ENCODE data around the gene ILDR1. TPM values are rescaled to one million over a fixed set of nuclear protein-coding genes. Genes with fewer than 3 reads are reported as not detected.

The ILDR1 gene
- total RNA-seq, 2 experiments from 2014 or later, result not detected

DNA sequence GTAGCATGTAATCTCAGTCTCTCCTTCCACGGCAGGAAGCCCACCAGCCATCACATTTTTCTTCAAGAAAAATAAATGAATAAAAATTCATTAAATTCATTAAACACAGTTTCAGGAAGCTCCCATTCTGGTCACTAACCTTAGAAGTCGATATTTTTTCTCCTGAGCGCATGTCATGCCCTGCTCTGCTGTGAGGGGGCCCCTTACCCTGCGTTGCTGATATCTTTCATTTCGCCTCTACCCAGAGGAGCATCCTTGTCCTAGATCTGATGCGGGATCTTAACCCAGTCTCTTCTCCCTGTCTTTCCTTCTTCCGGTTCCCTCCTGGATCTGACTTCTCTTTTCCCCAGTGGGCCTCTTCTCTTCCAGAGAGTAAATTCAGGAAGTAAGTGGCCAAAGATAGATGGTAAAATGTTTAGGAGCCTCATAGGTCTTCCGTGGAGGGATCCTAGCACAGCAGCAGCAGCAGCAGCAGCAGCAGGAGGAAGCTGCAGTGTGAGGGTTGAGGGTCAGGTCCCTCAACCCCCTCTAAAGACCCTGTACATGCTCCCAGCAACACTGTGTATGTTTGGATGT is 1.4 kb upstream of the ILDR1 start:
- ChIA-PET CTCF (no interaction called here), POLR2A (no interaction called here)

DNA sequence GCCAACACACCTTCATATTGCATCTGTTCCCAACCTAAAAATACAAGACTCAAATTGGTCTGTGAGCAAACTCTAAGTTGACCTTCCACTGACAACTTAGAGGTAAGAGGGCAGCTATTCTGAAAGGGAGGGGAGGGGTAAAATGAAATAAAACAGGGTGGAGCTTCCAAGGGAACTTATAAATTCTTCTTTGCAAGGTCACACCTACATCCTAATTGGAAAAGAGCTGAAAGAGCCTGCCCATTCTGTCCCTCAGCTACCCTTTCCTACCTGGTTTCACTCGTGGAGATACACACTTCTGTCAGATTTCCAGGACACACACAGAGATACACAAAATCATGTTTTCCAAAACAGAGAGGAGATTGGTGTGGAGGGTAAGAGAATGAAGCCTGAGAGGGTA is 1.0 kb downstream of the ILDR1 start:
- CTCF ChIA-PET, result no interaction called here
- POLR2A ChIA-PET, result no interaction called here

DNA sequence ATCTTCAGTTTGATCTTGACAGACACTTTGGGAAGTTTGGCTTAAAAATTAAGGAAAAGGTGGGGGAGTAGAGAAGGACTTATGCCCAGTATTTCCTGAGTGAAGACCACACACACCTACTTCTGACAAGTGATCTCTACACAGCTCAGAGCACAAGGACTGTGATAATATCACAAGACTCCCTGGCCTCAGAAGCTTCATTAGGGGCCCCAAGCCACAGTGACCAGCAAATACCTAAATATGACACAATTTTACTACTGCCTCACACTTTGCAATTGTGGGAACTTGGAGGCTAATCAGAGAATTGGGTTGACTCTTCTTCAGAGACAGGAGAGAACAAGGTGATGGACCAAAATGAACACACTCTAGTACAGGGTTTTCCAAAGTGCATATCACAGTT is 2.6 kb downstream of the ILDR1 start:
- POLR2A ChIA-PET, result no interaction called here
- CTCF ChIA-PET, result no interaction called here

DNA sequence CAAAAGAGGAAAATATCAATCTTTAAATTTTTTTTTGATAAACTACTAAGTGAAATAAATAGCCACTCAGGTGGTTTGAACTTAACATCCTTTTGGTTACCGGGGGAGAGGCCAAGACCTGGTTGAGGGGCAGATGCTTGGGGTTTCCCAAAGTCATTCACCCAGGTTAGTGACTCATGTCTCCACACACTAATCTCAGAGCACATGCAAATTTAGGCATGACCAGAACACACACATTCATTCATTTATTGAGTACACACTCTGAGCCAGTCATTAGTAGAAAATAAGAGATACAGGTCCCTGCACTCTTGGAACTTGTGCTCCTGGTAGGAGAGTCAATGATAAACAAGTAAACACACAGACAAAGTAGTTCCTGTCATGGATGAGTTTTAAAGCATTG is 7.3 kb downstream of the ILDR1 start:
- ChIA-PET POLR2A (no interaction called here), CTCF (no interaction called here)

DNA sequence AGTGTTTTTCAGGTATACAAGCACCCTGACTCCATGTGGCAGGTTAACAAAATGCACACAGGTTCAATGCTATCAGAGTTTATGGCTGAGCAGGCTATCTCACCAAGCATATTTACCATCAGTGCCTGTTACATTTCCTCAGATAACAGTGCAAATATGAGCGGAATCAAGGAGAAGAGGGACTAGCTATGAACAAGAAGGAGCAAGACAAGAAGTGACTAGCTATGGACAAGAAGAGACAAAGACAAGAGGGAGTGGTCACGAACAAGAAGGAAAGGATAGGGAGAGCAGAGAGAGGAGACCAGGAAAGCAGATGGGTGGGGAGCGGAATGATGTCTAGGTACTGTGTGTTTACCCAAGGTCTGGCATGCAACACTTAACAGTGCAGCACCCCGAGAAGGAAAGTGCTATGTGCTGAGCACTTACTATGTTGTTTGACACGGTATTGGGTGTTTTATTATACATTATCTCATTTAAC is 8.6 kb downstream of the ILDR1 start:
- POLR2A ChIA-PET, result no interaction called here
- CTCF ChIA-PET, result no interaction called here

DNA sequence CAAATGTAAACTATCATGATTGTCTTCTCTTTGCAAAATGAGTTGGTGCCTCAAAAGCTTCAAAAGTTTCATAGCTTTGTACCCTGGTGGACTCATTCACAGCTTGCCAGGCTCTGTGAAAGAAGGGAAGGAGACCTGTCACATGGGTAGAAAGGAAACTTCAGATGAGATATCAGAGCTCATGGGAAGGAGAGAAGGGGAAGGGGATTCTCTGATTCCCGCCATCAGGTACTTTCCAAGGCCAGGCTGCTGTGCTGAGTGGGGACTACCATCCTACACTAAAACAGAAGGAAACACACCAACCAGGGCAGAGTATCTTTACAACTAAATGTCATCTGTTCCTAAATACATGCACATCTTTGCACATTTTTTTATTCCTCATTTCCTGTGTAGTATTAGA is 9.2 kb downstream of the ILDR1 start:
- CTCF ChIA-PET, result no interaction called here
- POLR2A ChIA-PET, result no interaction called here

DNA sequence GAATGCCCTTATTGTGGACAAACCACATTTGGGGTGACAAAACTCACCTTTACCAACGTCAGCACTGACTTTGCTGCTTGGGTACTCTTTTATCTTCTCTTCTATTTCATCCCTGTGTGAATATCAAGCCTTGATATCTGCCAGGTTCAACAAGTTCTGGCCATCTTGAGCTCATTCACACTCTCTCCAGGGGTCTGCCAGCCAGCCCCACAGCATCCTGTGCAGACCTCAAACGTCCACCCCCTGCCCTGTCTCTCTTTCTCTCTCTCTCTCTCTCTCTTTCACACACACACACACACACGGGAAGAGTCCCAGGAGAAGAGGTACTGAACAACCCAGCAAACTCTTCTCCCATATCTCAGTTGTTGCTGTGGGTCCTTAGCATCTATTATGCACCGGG is 10.7 kb downstream of the ILDR1 start:
- ChIA-PET CTCF (no interaction called here), POLR2A (no interaction called here)

DNA sequence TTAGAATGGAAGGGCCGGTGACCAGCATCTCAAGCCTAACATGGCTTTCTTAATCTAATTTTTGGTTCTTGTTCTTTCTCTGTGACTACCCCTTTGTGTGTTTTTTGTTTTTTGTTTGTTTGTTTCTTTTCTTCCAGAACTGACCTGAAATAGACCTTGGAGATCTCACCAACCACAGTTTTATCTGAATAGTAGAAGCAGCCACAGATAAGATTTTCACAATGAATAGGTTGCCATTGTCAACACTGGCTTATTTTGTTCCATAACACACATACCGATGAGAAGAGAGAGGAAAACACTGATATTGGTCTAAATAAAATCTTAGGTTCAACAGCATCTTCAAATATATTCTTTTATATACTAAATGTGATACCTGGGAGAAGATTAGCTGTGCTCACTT is 11.5 kb downstream of the ILDR1 start:
- ChIA-PET CTCF (no interaction called here), POLR2A (no interaction called here)

DNA sequence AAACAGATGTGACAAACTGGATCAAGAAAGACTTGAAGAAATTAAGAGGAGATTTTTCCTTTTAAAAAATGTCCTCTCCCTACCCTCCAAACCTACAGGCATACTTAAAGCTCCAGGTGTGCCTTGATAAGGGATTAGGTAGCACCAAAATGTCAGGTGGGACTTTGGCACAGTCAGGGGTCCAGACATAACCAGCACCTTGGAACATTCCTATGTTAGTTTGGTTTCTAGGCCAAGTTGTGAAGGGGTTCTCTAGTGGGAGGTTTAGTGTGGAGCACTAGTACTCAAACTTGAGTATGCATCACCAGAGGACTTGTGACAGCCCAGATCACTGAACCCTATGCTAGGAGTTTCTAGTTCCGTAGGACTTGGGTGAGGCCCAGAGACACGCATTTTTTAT is 13.9 kb downstream of the ILDR1 start:
- ChIA-PET POLR2A (no interaction called here), CTCF (no interaction called here)

DNA sequence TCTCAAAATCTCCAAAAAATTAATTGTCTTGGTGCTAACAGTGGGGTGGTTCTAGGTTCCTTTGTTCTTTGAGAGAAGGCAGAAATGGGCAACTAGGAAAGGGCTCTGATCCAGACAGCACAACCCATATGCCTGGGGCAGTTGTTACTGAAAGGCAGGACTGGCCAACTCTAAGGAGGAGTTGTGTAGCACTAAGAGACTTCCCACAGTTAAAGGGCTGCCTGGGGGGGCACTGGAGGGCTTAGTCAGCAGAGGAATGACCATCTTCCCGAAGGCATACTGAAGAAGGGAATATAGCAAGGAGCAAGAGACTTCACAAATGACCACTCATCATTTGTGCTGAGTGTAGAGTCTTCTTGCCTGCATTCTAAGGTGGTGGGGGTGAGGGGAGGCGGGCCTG is 15.8 kb downstream of the ILDR1 start:
- ChIA-PET POLR2A (no interaction called here), CTCF (interaction anchor here (0.6 kb wide), 1 partner anchor 141 kb away, joined by 3 read pairs; no protein-coding TSS in a partner anchor)

DNA sequence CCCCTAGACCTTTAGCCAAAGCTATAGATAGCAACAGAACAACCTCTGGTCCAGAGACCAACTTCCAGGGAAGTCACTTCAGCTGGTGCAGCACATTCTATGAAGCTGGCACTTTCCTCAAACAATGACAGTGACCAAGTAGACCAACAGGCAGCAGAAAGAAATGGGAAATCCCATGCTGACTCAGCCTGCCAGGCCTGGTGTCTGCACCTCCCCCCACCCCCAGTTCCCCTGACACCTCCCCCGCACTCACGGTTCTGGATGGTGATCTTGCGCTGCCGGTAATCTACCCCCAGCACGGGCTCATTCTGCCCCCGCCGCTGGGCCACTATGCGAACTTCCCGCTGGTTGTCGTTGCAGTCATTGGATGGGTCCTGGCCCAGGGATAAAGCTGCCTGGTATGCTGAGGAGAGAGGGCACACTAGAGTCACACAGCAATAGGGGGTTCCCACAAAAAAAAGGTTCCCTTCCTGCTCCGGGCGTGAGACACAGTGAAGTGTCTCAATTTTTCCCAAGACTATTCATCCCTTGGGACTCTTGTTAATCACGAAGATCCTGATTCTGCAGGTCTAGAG is 17.0 kb downstream of the ILDR1 start:
- ChIA-PET POLR2A (no interaction called here), CTCF (interaction anchor here (1.6 kb wide), 1 partner anchor 10 kb away, joined by 4 read pairs; no protein-coding TSS in a partner anchor)

DNA sequence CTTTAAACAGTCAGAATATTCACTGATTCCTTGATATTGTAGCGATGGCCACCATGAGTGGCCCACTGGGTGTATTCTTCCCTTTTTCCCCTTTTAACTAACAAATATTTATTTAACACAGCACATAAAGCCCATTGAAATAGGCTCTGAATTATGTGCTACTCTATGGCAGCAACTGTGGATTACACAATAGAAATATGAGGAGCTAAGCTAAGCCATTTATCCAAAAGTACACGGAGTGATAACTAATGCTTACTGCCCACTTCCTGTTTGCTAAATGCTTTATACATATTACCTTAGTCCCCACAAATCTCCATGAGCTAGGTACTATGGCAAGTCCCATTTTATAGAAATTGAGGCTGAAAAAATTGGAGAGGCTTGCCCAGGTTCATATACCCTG is 17.9 kb downstream of the ILDR1 start:
- CTCF ChIA-PET, result interaction anchor here (1.6 kb wide), 1 partner anchor 9 kb away, joined by 4 read pairs; no protein-coding TSS in a partner anchor
- POLR2A ChIA-PET, result no interaction called here

DNA sequence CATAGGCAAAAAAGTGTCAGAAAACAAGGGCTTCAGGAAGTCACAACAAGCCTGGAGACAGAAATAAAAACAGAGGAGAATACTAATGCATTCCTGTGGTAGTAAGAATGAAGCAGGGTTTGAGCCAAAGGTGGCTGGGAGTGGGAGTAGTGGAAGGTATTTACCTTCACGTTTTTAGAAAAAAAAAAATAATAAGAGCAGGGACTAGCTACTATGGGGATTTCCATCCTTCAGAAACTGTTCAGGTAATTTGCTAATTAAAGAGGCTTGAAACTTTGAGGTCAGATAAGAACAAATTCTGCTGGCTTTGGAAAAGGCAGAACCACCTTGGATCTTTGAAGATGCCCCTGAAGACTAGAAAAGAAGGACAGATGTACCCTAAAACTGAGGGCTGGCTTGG is 18.4 kb downstream of the ILDR1 start:
- POLR2A ChIA-PET, result no interaction called here
- CTCF ChIA-PET, result interaction anchor here (1.6 kb wide), 1 partner anchor 8 kb away, joined by 4 read pairs; no protein-coding TSS in a partner anchor

DNA sequence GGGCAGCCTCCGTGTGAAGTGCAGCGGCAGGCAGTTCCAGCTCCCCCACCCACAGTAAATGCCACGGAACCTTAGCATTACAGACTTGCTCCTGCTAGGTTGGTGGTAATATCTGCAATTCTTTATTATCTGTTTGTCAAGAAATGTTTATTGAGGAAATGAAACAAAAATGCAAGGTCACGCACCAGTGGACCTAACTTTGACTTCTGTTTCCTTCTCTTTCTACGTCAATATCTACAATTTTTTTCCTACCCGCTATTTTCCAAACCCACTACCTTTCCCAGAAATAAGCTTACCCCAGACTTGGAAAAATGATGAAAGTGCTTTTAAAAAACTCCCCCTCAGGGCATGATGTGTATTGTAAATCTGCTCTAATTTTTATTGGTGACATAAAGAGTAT is 18.9 kb downstream of the ILDR1 start:
- POLR2A ChIA-PET, result no interaction called here
- CTCF ChIA-PET, result no interaction called here

DNA sequence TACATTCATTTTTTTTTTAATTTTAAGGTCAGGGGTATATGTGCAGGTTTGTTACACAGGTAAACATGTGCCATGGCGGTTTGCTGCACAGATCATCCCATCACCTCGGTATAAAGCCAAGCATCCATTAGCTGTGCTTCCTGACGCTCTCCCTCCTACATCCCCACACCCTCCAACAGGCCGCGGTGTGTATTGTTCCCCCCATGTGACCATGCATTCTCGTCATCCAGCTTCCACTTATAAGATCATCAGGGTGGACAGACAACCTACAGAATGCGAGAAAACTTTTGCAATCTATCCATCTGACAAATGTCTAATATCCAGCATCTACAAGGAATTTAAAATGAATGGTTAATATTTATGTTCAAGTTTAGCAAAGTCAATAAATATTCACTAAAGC is 19.4 kb downstream of the ILDR1 start:
- ChIA-PET CTCF (no interaction called here), POLR2A (no interaction called here)

DNA sequence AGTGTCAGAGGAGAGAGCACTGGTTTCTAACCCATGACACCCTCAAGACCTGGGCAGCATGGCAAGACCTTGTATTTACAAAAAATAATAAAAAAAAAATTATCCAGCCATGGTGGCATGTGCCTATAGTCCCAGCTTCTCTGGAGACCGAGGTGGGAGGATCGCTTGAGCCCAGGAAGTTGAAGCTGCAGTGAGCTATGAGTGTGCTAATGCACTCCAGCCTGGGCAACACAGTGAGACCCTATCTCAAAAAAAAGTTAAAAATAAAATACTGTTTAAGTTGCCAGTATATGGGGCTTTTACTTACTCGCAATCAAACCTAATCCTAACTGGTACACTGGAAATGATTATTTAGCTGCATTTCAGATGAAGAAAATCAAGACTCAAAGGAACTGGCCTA is 20.2 kb downstream of the ILDR1 start:
- CTCF ChIA-PET, result interaction anchor here (0.9 kb wide), 1 partner anchor 33 kb away, joined by 4 read pairs; no protein-coding TSS in a partner anchor
- POLR2A ChIA-PET, result no interaction called here

DNA sequence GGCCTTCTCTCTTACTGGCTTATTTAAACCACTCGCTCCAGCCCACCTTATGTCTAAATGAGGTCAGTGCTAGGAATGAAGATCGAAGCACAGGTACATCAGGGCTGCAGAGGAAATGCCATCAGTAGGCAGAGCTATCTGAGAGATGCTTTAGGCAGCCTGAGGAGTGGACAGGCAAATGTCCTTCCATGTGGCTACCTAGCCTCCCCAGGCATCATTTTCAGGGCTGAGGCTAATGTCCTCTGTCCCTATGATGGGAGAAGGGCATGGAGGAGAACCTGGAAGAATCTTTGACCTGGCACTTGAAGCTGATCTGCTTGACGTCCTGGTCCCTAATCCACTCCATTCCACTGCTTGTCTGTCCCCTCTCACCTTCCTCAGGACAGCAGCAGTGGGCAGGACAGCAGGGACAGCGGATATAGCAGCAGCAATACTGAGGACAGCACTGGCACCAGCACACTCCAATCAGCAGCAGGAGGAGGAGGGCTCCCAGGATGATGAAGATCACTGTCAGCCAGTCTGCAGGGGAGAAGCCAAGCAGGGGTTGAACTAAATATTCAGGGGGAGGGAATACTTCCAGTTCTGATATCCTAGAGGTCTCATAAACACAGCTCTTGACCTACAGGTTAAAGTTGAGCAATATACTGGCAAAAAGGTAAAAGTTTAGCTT is 21.0 kb downstream of the ILDR1 start:
- ChIA-PET CTCF (interaction anchor here (0.9 kb wide), 1 partner anchor 32 kb away, joined by 4 read pairs; no protein-coding TSS in a partner anchor), POLR2A (no interaction called here)

DNA sequence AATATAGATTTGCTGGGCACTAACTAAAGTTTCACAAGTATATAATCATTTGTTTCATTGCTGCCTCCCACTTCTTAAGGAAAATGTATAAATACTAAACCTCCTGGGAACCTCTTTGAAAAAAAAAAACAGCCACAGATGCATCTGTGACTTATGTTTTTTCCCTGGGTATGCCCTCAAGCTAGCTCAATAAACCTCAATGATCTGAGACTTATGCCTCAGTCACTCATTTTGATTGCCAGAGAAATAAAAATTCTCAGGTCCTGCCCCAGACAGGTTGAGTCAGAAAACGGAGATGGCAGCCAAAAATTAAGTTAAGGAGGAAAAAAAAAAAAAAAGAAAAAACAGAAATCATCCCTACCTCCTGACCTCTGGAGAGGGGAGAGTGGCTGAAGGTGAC is 22.1 kb downstream of the ILDR1 start:
- POLR2A ChIA-PET, result no interaction called here
- CTCF ChIA-PET, result interaction anchor here (0.7 kb wide), 1 partner anchor 349 kb away, joined by 3 read pairs; no protein-coding TSS in a partner anchor

DNA sequence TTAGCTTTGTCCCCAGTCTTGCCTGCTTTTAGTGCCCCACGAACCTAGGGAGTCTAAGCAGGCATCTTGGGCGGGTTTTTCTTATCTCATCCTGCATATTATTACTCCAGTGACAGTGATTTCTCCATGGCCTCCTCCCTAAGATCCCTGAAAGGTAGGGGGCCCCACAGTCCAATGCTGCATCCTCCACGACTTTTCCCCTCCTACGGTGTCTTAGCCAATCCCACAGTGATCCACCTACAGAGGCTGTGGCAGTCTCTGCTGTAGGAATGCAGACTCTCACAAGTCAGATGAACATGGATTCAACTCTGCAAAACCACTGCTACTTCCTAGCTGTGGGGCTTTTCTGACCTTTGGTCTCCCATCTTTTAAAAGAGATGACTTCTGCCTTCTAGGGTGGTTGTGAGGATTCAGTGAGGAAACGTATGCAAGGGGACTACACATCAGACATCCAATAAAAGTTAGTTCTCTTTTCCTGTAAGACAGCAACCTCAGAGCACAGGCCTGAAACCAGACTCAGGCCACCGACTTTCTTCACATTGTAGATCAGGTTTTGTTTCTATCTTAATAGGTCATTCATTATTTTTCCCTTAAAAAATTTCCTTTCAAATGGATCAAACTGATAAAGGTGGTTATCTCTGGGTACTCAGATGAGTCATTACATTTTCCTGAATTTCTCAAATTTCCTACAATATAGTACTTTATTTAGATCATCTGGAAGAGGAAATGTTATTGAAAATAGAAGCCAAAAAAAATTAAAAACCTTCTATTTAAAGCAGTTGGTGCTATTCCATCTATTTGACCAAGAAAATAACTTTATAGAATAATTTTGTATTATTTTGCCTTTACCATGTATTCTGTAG is 23.2 kb downstream of the ILDR1 start:
- ChIA-PET POLR2A (no interaction called here), CTCF (no interaction called here)

DNA sequence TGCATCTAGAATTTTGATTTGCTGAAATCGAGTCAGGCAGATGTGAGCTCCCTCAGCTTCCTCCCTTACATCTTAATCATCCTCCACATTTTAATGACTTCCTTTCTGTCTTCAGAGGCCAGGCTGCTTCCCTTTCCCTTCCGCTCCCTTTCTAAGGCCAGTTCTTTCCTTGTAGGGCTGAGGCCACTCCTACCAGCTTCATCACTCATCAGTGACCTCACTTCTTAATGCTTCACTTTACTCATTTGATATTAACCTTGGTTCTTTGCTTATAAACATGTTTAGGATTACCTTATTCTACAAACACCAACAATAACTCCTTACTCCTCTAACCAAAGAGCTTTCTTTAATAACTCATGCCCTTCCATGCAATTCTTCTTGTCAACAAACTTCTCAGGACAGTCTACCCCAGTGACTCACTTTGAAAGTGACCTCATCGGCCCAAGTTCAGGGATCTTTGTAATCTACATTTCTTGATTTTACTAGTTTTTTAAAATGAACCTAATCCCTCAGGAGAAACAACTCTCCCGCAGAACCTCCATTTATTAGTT is 23.9 kb downstream of the ILDR1 start:
- ChIA-PET CTCF (no interaction called here), POLR2A (no interaction called here)
